Stomach (tissue), 4 donors: ENCODE results near the gene CHMP4B.

ENCODE experiments used
- POLR2A ChIP-seq, 4 donors: fragments of 450-650 bp; IDR thresholded peaks; one replicate each; pipeline ENCODE4 v1.6.1; 2016; ENCODE audit warnings: antibody characterized with exemption in 4 of 4, control low read depth in 2 of 4, mild to moderate bottlenecking in 1 of 4, moderate library complexity in 1 of 4
- TF ChIP-seq, protein P1 (sequence below), 7 experiments: fragments of 450-650 bp in 4 of 7; fragments of 200-600 bp in 3 of 7; sonication (generic) in 3 of 7; IDR thresholded peaks; one replicate each; pipeline ENCODE4 v1.5.1; 2016 to 2019; ENCODE audit warnings: antibody characterized with exemption in 7 of 7, control low read depth in 2 of 7, mild to moderate bottlenecking in 1 of 7

DNA sequence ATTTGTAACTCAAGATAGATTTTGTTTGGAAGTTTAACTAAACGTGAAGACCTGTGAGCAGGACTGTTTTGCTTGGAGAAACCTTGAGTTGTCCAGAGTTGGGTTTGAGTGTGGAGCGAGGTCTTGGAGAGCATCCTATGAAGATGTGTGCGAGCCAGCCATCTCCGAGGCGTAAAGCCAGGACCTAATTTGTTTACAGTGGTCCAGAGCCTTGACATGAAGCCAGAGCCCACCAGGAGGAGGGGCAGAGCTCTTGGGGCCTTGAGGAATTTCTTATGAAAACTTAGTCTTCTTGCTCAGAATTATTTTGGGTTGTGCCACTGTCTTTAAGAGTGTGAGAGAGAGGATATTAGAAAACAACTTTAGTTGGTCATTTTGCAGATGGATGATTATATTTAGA, 6.3 kb downstream of the CHMP4B start:
- no peak for TF ChIP-seq POLR2A (IDR thresholded peaks at IDR 0.05)
- TF ChIP-seq, protein P1, sequence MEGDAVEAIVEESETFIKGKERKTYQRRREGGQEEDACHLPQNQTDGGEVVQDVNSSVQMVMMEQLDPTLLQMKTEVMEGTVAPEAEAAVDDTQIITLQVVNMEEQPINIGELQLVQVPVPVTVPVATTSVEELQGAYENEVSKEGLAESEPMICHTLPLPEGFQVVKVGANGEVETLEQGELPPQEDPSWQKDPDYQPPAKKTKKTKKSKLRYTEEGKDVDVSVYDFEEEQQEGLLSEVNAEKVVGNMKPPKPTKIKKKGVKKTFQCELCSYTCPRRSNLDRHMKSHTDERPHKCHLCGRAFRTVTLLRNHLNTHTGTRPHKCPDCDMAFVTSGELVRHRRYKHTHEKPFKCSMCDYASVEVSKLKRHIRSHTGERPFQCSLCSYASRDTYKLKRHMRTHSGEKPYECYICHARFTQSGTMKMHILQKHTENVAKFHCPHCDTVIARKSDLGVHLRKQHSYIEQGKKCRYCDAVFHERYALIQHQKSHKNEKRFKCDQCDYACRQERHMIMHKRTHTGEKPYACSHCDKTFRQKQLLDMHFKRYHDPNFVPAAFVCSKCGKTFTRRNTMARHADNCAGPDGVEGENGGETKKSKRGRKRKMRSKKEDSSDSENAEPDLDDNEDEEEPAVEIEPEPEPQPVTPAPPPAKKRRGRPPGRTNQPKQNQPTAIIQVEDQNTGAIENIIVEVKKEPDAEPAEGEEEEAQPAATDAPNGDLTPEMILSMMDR (IDR thresholded peaks at IDR 0.05) = no peak
